GM19328 (cell line): ENCODE results near the gene VCPKMT.

Experiments
- ATAC-seq: cut with Tn5 transposase; IDR thresholded peaks from one replicate; pipeline ENCODE4 v1.9.1; 2021; ENCODE audit warnings: mild to moderate bottlenecking, moderate library complexity; ENCODE audit not compliant: unreplicated experiment

The VCPKMT gene

GRCh38 chr14:50068496-50068895, 47.9 kb downstream of the VCPKMT start:
- ATAC-seq: no peak

- no peak for ATAC-seq
These were observed 48.5 kb downstream of the VCPKMT start for GRCh38 chr14:50067723-50068495.

GRCh38 chr14:50065583-50065982, 50.8 kb downstream of the VCPKMT start:
- no peak for ATAC-seq

- ATAC-seq: peak; percentile 73
These were observed 51.4 kb downstream of the VCPKMT start for GRCh38 chr14:50064993-50065392.

- ATAC-seq: no peak
These were observed 52.4 kb downstream of the VCPKMT start for GRCh38 chr14:50063876-50064420.

GRCh38 chr14:50062438-50063085, 53.8 kb downstream of the VCPKMT start:
- no peak for ATAC-seq

GRCh38 chr14:50061664-50062437, 54.5 kb downstream of the VCPKMT start:
- ATAC-seq: peak; percentile 62

GRCh38 chr14:50060871-50061663, 55.3 kb downstream of the VCPKMT start:
- ATAC-seq: no peak

GRCh38 chr14:50059763-50060616, 56.4 kb downstream of the VCPKMT start:
- no peak for ATAC-seq
